GM12878 (cell line): ENCODE results near the gene DPPA4. TPM values are rescaled to one million over a fixed set of nuclear protein-coding genes. Genes with fewer than 3 reads are reported as not detected.

ENCODE experiments used
- polyA plus RNA-seq, 11 experiments: library from polyadenylated mRNA; depleted of rRNA in 4 of 11; unstranded in 6 of 11; stranded (reverse) in 5 of 11; fragments of >200 nt; fragmentation: Nextera tagmentation in 4 of 11; fragmentation: Illumina TruSeq in 1 of 11; extraction: Ambion mirVana in 4 of 11; extraction: Trizol in 1 of 11; gene quantifications; 1 replicate in 1 of 11; 2 replicates in 10 of 11; pipeline versions ENCODE4 v1.2.1 to v1.2.3, GENCODE V29; 2011 to 2016; ENCODE audit warnings: inconsistent platforms in 2 of 11, missing spikeins in 2 of 11, low read depth in 1 of 11
- small RNA-seq: library from RNA; depleted of rRNA; stranded (forward); fragments of <200 nt; gene quantifications from one replicate; pipeline ENCODE3, GENCODE V24; 2014
- total RNA-seq, 4 experiments: library from RNA; depleted of rRNA in 3 of 4; stranded (reverse); fragments of >200 nt in 3 of 4; fragmentation: Illumina TruSeq in 1 of 4; extraction: Trizol in 1 of 4; gene quantifications; 2 replicates each; pipeline versions ENCODE4 v1.2.1 to v1.2.3, GENCODE V29; 2013 to 2021

Gene DPPA4
- total and polyA plus RNA-seq, 10 of the 15 experiments (the other 5 are each of a cell fraction or from before 2014, with no cell fraction given), result 0.01 to 0.90 (median 0.44) TPM; not detected in 5

Small RNA genes lying within 50 kb of the gene (small RNA-seq; reads per million reads assigned to genes)
- gene AC124945.1 (not detected), gene RF00017 (not detected)

Other genes starting within 250 kb of the DPPA4 start
- not detected in 2 replicates for gene MORC1, start 219.4 kb downstream of the DPPA4 start, total RNA-seq (2014; rRNA removed)
- gene MORC1, start 219.4 kb downstream of the DPPA4 start, total RNA-seq (2014; rRNA removed; fragmentation: Illumina TruSeq; extraction: Trizol), result not detected in 2 replicates
- not detected in 2 replicates for gene MORC1, start 219.4 kb downstream of the DPPA4 start, total RNA-seq (2021)
- gene MORC1, start 219.4 kb downstream of the DPPA4 start, polyA plus RNA-seq (2011; rRNA removed), result 0.18 and 0.26 TPM in 2 replicates
- gene MORC1, start 219.4 kb downstream of the DPPA4 start, polyA plus RNA-seq (2014; fragmentation: Illumina TruSeq; extraction: Trizol), result not detected in 2 replicates
- not detected for gene MORC1, start 219.4 kb downstream of the DPPA4 start, polyA plus RNA-seq (2014; fragmentation: Nextera tagmentation; extraction: Ambion mirVana)
- not detected in 2 replicates for gene MORC1, start 219.4 kb downstream of the DPPA4 start, polyA plus RNA-seq (2014; rRNA removed)
- gene MORC1, start 219.4 kb downstream of the DPPA4 start, polyA plus RNA-seq (2016; fragmentation: Nextera tagmentation; extraction: Ambion mirVana), result not detected
- gene C3orf85, start 200.8 kb downstream of the DPPA4 start, total RNA-seq (2014; rRNA removed), result not detected in 2 replicates
- not detected in 2 replicates for gene C3orf85, start 200.8 kb downstream of the DPPA4 start, total RNA-seq (2014; rRNA removed; fragmentation: Illumina TruSeq; extraction: Trizol)
- gene C3orf85, start 200.8 kb downstream of the DPPA4 start, total RNA-seq (2021), result not detected in 2 replicates
- gene C3orf85, start 200.8 kb downstream of the DPPA4 start, polyA plus RNA-seq (2011; rRNA removed), result not detected in 2 replicates
- not detected in 2 replicates for gene C3orf85, start 200.8 kb downstream of the DPPA4 start, polyA plus RNA-seq (2014; fragmentation: Illumina TruSeq; extraction: Trizol)
- gene C3orf85, start 200.8 kb downstream of the DPPA4 start, polyA plus RNA-seq (2014; fragmentation: Nextera tagmentation; extraction: Ambion mirVana), result not detected
- gene C3orf85, start 200.8 kb downstream of the DPPA4 start, polyA plus RNA-seq (2014; rRNA removed), result not detected in 2 replicates
- not detected for gene C3orf85, start 200.8 kb downstream of the DPPA4 start, polyA plus RNA-seq (2016; fragmentation: Nextera tagmentation; extraction: Ambion mirVana)
- not detected in 2 replicates for gene DPPA2, start 21.0 kb downstream of the DPPA4 start, total RNA-seq (2014; rRNA removed)
- not detected in 2 replicates for gene DPPA2, start 21.0 kb downstream of the DPPA4 start, total RNA-seq (2014; rRNA removed; fragmentation: Illumina TruSeq; extraction: Trizol)
- not detected in 2 replicates for gene DPPA2, start 21.0 kb downstream of the DPPA4 start, total RNA-seq (2021)
- not detected in 2 replicates for gene DPPA2, start 21.0 kb downstream of the DPPA4 start, polyA plus RNA-seq (2011; rRNA removed)
- gene DPPA2, start 21.0 kb downstream of the DPPA4 start, polyA plus RNA-seq (2014; fragmentation: Illumina TruSeq; extraction: Trizol), result not detected in 2 replicates
- gene DPPA2, start 21.0 kb downstream of the DPPA4 start, polyA plus RNA-seq (2014; fragmentation: Nextera tagmentation; extraction: Ambion mirVana), result not detected
- not detected in 2 replicates for gene DPPA2, start 21.0 kb downstream of the DPPA4 start, polyA plus RNA-seq (2014; rRNA removed)
- gene DPPA2, start 21.0 kb downstream of the DPPA4 start, polyA plus RNA-seq (2016; fragmentation: Nextera tagmentation; extraction: Ambion mirVana), result not detected